A549 (cell line): ENCODE measurements around the gene KDELR3. TPM values are rescaled to one million over a fixed set of nuclear protein-coding genes. Genes with fewer than 3 reads are reported as not detected.

Experiments
- ATAC-seq, 2 experiments: fragments of 200-7000 bp in 1 of 2; fragments of >200 bp in 1 of 2; cut with Nextera tagmentation in 1 of 2; cut with Tn5 transposase in 1 of 2; 3 replicates each; pipeline versions ENCODE4 v1.8.0 to v1.9.1; 2018 to 2020; ENCODE audit warnings: mild to moderate bottlenecking in 1 of 2, moderate library complexity in 1 of 2
- CTCF ChIA-PET: fragments of 300-600 bp; sonication (Branson Sonifier 250); formaldehyde crosslinking; extraction: SDS; loops from one replicate; lab custom pipeline; 2021; ENCODE audit warnings: antibody characterized with exemption, inconsistent platforms; lab: Yijun Ruan, JAX
- POLR2A ChIA-PET: fragments of 350-600 bp; formaldehyde crosslinking; extraction: SDS; loops from one replicate; lab custom pipeline; 2021; ENCODE audit warnings: antibody characterized with exemption, inconsistent platforms; lab: Yijun Ruan, JAX
- DNase-seq, 2 experiments: peaks; one replicate each; pipeline versions ENCODE4 v3.0.0 to v3.0.0-alpha.2; 2011 to 2016; ENCODE audit warnings: low read depth in 1 of 2, low spot score in 1 of 2
- FAIRE-seq: peaks from 2 replicates; lab custom pipeline; 2011; peaks lifted over from hg19 to GRCh38; lab: Jason Lieb, UNC
- H3K27ac ChIP-seq, 2 experiments: fragments of >200 bp; sonication (Bioruptor Twin); formaldehyde crosslinking; 3 replicates each; pipeline ENCODE4 v1.5.1; 2016 to 2017
- H3K4me1 ChIP-seq: fragments of >200 bp; sonication (Bioruptor Twin); formaldehyde crosslinking; 3 replicates; pipeline ENCODE4 v1.6.1; 2016
- H3K4me2 ChIP-seq: fragments of >200 bp; sonication (Bioruptor Twin); formaldehyde crosslinking; 3 replicates; pipeline ENCODE4 v1.6.1; 2016
- H3K4me3 ChIP-seq: fragments of >200 bp; sonication (Bioruptor Twin); formaldehyde crosslinking; 3 replicates; pipeline ENCODE4 v1.5.1; 2016
- H3K9me3 ChIP-seq: fragments of >200 bp; sonication (Bioruptor Twin); formaldehyde crosslinking; 3 replicates; pipeline ENCODE4 v1.6.1; 2016
- CBX2 ChIP-seq: fragments of 200-600 bp; sonication (generic); IDR thresholded peaks from 2 replicates; pipeline ENCODE4 v1.6.1; 2016; ENCODE audit warnings: low read depth, mild to moderate bottlenecking, borderline replicate concordance
- CBX8 ChIP-seq: fragments of 200-600 bp; sonication (generic); IDR thresholded peaks from 2 replicates; pipeline ENCODE4 v1.6.1; 2016
- CHD2 ChIP-seq: fragments of 150-350 bp; IDR thresholded peaks from 2 replicates; pipeline ENCODE4 v1.6.1; 2014; ENCODE audit warnings: low read length; ENCODE audit not compliant: partially characterized antibody
- CHD4 ChIP-seq: fragments of 200-600 bp; sonication (generic); IDR thresholded peaks from 2 replicates; pipeline ENCODE4 v1.6.1; 2016; ENCODE audit warnings: antibody characterized with exemption, mild to moderate bottlenecking, borderline replicate concordance
- CTCF ChIP-seq: fragments of >200 bp; sonication (Bioruptor Twin); formaldehyde crosslinking; IDR thresholded peaks from 3 replicates; pipeline ENCODE4 v1.5.1; 2016
- EHMT2 ChIP-seq: fragments of 200-600 bp; sonication (generic); IDR thresholded peaks from 2 replicates; pipeline ENCODE4 v1.6.1; 2016; ENCODE audit warnings: antibody characterized with exemption, low read depth, mild to moderate bottlenecking, moderate library complexity
- ELK1 ChIP-seq: fragments of 150-350 bp; IDR thresholded peaks from 2 replicates; pipeline ENCODE4 v1.6.1; 2014; ENCODE audit warnings: low read depth, mild to moderate bottlenecking, low read length
- EP300 ChIP-seq, 2 experiments: fragments of >200 bp; sonication (Bioruptor Twin); formaldehyde crosslinking; IDR thresholded peaks; 2 replicates in 1 of 2; 3 replicates in 1 of 2; pipeline ENCODE4 v1.6.1; 2016 to 2017
- ESRRA ChIP-seq: fragments of 150-350 bp; IDR thresholded peaks from 2 replicates; pipeline ENCODE4 v1.6.1; 2014; ENCODE audit warnings: mild to moderate bottlenecking, low read length, borderline replicate concordance
- FOSL2 ChIP-seq, 2 experiments: fragments of 450-650 bp in 1 of 2; fragments of >200 bp in 1 of 2; sonication (Bioruptor Twin) in 1 of 2; formaldehyde crosslinking; IDR thresholded peaks; 2 replicates each; pipeline versions ENCODE4 v1.5.0 to v1.6.1; 2016 to 2020; ENCODE audit warnings: mild to moderate bottlenecking in 1 of 2, moderate library complexity in 1 of 2
- FOXS1 ChIP-seq: fragments of 250-450 bp; sonication (Bioruptor Pico); IDR thresholded peaks from 2 replicates; pipeline ENCODE4 v1.5.0; 2020; ENCODE audit warnings: mild to moderate bottlenecking, moderate library complexity
- HES2 ChIP-seq: fragments of >200 bp; sonication (Bioruptor Twin); formaldehyde crosslinking; IDR thresholded peaks from 2 replicates; pipeline ENCODE4 v1.6.1; 2016
- HEYL ChIP-seq: fragments of 250-450 bp; sonication (Bioruptor Pico); IDR thresholded peaks from 2 replicates; pipeline ENCODE4 v1.8.0; 2021; ENCODE audit warnings: mild to moderate bottlenecking, moderate library complexity
- HOXB13 ChIP-seq: fragments of 250-450 bp; sonication (Bioruptor Pico); IDR thresholded peaks from 2 replicates; pipeline ENCODE4 v1.5.0; 2020; ENCODE audit warnings: low read depth, mild to moderate bottlenecking, moderate library complexity
- HOXB5 ChIP-seq: fragments of 250-450 bp; sonication (Bioruptor Pico); IDR thresholded peaks from 2 replicates; pipeline ENCODE4 v1.5.0; 2020; ENCODE audit warnings: mild to moderate bottlenecking, moderate library complexity
- JUNB ChIP-seq: fragments of >200 bp; sonication (Bioruptor Twin); formaldehyde crosslinking; IDR thresholded peaks from 2 replicates; pipeline ENCODE4 v1.6.1; 2016
- KDM1A ChIP-seq: fragments of 200-600 bp; sonication (generic); IDR thresholded peaks from 2 replicates; pipeline ENCODE4 v1.6.1; 2016; ENCODE audit warnings: low read depth, mild to moderate bottlenecking
- KDM5A ChIP-seq: fragments of 200-600 bp; sonication (generic); IDR thresholded peaks from 2 replicates; pipeline ENCODE4 v1.6.1; 2016; ENCODE audit warnings: antibody characterized with exemption, mild to moderate bottlenecking
- MAFK ChIP-seq: fragments of 450-650 bp; IDR thresholded peaks from 2 replicates; pipeline ENCODE4 v1.6.1; 2014; ENCODE audit not compliant: partially characterized antibody
- MYC ChIP-seq: IDR thresholded peaks from 2 replicates; pipeline ENCODE4 v1.6.1; 2012; ENCODE audit warnings: mild to moderate bottlenecking, inconsistent platforms, low read length, improper control_type of control experiment, borderline replicate concordance
- NPAS2 ChIP-seq: fragments of 250-450 bp; sonication (Bioruptor Pico); IDR thresholded peaks from 2 replicates; pipeline ENCODE4 v1.8.0; 2022; ENCODE audit warnings: mild to moderate bottlenecking, moderate library complexity, borderline replicate concordance
- POLR2AphosphoS2 ChIP-seq: conservative IDR thresholded peaks from 2 replicates; pipeline ENCODE4 v1.6.1; 2012; ENCODE audit warnings: low read length, improper control_type of control experiment, inconsistent platforms
- RCOR1 ChIP-seq: fragments of 150-350 bp; IDR thresholded peaks from 2 replicates; pipeline ENCODE4 v1.6.1; 2014; ENCODE audit warnings: antibody characterized with exemption, low read length, low read depth
- RNF2 ChIP-seq: fragments of 200-600 bp; sonication (generic); IDR thresholded peaks from 2 replicates; pipeline ENCODE4 v1.6.1; 2016; ENCODE audit warnings: low read depth, mild to moderate bottlenecking, antibody characterized with exemption, moderate library complexity, borderline replicate concordance
- SMC3 ChIP-seq: fragments of >200 bp; sonication (Bioruptor Twin); formaldehyde crosslinking; IDR thresholded peaks from 3 replicates; pipeline ENCODE4 v1.6.1; 2018; ENCODE audit warnings: inconsistent platforms
- TP53 ChIP-seq: fragments of 250-450 bp; sonication (Bioruptor Pico); IDR thresholded peaks from 2 replicates; pipeline ENCODE4 v1.5.0; 2021; ENCODE audit warnings: mild to moderate bottlenecking, moderate library complexity
- ZFP36 ChIP-seq: fragments of 450-650 bp; IDR thresholded peaks from 2 replicates; pipeline ENCODE4 v1.6.1; 2014; ENCODE audit warnings: borderline replicate concordance; ENCODE audit not compliant: partially characterized antibody
- WGBS: methylation state at CpG from one replicate; pipeline ENCODE4 v1.1.6; 2017; ENCODE audit errors: missing lambda C conversion rate; 5-methylcytosine and 5-hydroxymethylcytosine counted together
- polyA plus RNA-seq, 4 experiments: library from polyadenylated mRNA; depleted of rRNA in 3 of 4; stranded (reverse); fragments of >200 nt; fragmentation: RNase III in 1 of 4; extraction: RNeasy Plus Mini Kit Qiagen cat#74134 plus additional on column Dnase treatment in 1 of 4; gene quantifications; 2 replicates in 3 of 4; 3 replicates in 1 of 4; pipeline ENCODE4 v1.2.3, GENCODE V29; 2011 to 2017

The KDELR3 gene
- polyA plus RNA-seq, 2 of the 4 experiments (the other 2 are of a cell fraction): 12.2 to 32.8 TPM

- CTCF ChIA-PET: interaction anchor here (0.9 to 1.8 kb wide), 5 partner anchors 12 to 367 kb away, joined by 3 to 5 read pairs (median 3); no protein-coding TSS in a partner anchor
- FAIRE-seq (no peak), DNase-seq (no peak)
- Histone ChIP-seq H3K4me1 (no peaks in the 10 kb centered on the region), H3K4me2 (no peak overlapping the region), H3K9me3 (no peaks in the 10 kb centered on the region)
- TF ChIP-seq CTCF (no peak), KDM5A (no peak), CHD2 (no peak), EHMT2 (no peak), RCOR1 (no peak), EP300 (IDR thresholded peaks at IDR 0.05) (no peak), CBX2 (no peak), HES2 (no peak), HOXB5 (CRISPR knock-in tag) (no peak), ELK1 (no peak), FOXS1 (CRISPR knock-in tag) (no peak), HOXB13 (CRISPR knock-in tag) (no peak), FOSL2 (IDR thresholded peaks at IDR 0.05) (no peak), FOSL2 (CRISPR knock-in tag; IDR thresholded peaks at IDR 0.05) (no peak), ESRRA (no peak), CHD4 (no peak), HEYL (no peak), SMC3 (no peak), RNF2 (no peak), NPAS2 (CRISPR knock-in tag) (no peak)
- TF ChIP-seq, all 56 proteins: peak for 0
- POLR2A ChIA-PET: no interaction called here
- no peak overlapping the region for H3K4me3 ChIP-seq
- WGBS: 90% methylated on average over 5 of the region's 14 CpGs
- H3K27ac ChIP-seq: no peak overlapping the region
- ATAC-seq: no peak
Observed at GRCh38 chr22:38419121-38419857, 48.6 kb upstream of the KDELR3 start.

GRCh38 chr22:38419858-38420160, 48.1 kb upstream of the KDELR3 start:
- CTCF ChIA-PET: interaction anchor here (0.9 to 1.5 kb wide), 2 partner anchors 13 to 74 kb away, joined by 3 read pairs; no protein-coding TSS in a partner anchor
- no peak overlapping the region for H3K4me3 ChIP-seq
- WGBS: 78% methylated on average over 8 of the region's 8 CpGs
- H3K4me1 ChIP-seq: no peaks in the 10 kb centered on the region
- TF ChIP-seq CTCF (no peak), ZFP36 (no peak), MYC (no peak), HOXB5 (CRISPR knock-in tag) (no peak), KDM1A (no peak), CHD4 (no peak), MAFK (no peak), HES2 (no peak), POLR2AphosphoS2 (no peak), TP53 (CRISPR knock-in tag) (no peak), JUNB (no peak), NPAS2 (CRISPR knock-in tag) (no peak), CBX8 (no peak), RCOR1 (no peak)
- FAIRE-seq: no peak
- no peak for DNase-seq
- POLR2A ChIA-PET: no interaction called here
- no peak for ATAC-seq
- no peaks in the 10 kb centered on the region for H3K9me3 ChIP-seq
- H3K27ac ChIP-seq: no peak overlapping the region
- no peak overlapping the region for H3K4me2 ChIP-seq
